Mesodermal cell (in vitro differentiated cells): ENCODE results near the gene MAGI1.
A peak's percentile ranks its signal among the peaks of the same experiment; 100 is the strongest.
"Not testable (repeated sequence)": the region's sequence is repeated elsewhere in the genome, so short reads cannot be mapped to it uniquely, and the experiment has no call there.

Experiments
- H3K27ac ChIP-seq: 2 replicates; pipeline ENCODE4 v1.7.0; 2013; ENCODE audit warnings: mild to moderate bottlenecking, low read depth, low read length, moderate library complexity; ENCODE audit not compliant: severe bottlenecking
- H3K36me3 ChIP-seq: 2 replicates; pipeline ENCODE4 v1.7.1; 2013; ENCODE audit warnings: mild to moderate bottlenecking, low read length, moderate library complexity; ENCODE audit not compliant: control insufficient read depth, insufficient read depth
- H3K4me1 ChIP-seq: one replicate; pipeline ENCODE4 v1.7.1; 2013; ENCODE audit warnings: mild to moderate bottlenecking, low read length; ENCODE audit not compliant: insufficient read depth, control insufficient read depth, poor library complexity, severe bottlenecking
- H3K4me3 ChIP-seq: 2 replicates; pipeline ENCODE4 v1.7.0; 2013; ENCODE audit warnings: low read length, control low read depth, mild to moderate bottlenecking; ENCODE audit not compliant: insufficient read depth, poor library complexity, severe bottlenecking; ENCODE audit errors: extremely low read depth
- H3K9me3 ChIP-seq: 2 replicates; pipeline ENCODE4 v1.7.1; 2013; ENCODE audit warnings: mild to moderate bottlenecking, low read length, moderate library complexity; ENCODE audit not compliant: control insufficient read depth
- WGBS, 2 experiments: methylation state at CpG; one replicate each; pipeline ENCODE4 v1.1.5; 2013; ENCODE audit warnings: missing lambda C conversion rate in 2 of 2; ENCODE audit not compliant: insufficient coverage in 2 of 2; 5-methylcytosine and 5-hydroxymethylcytosine counted together

The MAGI1 gene

GRCh38 chr3:65891477-65891876 lies 147.2 kb downstream of the MAGI1 start:
- WGBS, 2 experiments, result no CpG with 5 or more reads among the region's 2 CpGs
- H3K4me3 ChIP-seq, H3K27ac ChIP-seq, H3K4me1 ChIP-seq, H3K9me3 ChIP-seq, H3K36me3 ChIP-seq: not testable (repeated sequence)

GRCh38 chr3:65890328-65890727 lies 148.4 kb downstream of the MAGI1 start:
- no peak overlapping the region for H3K27ac ChIP-seq
- H3K4me3 ChIP-seq, result no peak overlapping the region
- H3K4me1 ChIP-seq, result peaks cover 3% of the 10 kb centered on the region
- H3K9me3 ChIP-seq, result no peaks in the 10 kb centered on the region
- H3K36me3 ChIP-seq, result no peaks in the 10 kb centered on the region
- 97 to 100% methylated on average over 3 to 6 of the region's 6 CpGs for WGBS, 2 experiments

GRCh38 chr3:65889707-65890099 lies 149.0 kb downstream of the MAGI1 start:
- peak overlapping the region; percentile 7 for H3K27ac ChIP-seq
- no peaks in the 10 kb centered on the region for H3K9me3 ChIP-seq
- H3K36me3 ChIP-seq, result no peaks in the 10 kb centered on the region
- peaks cover 3% of the 10 kb centered on the region for H3K4me1 ChIP-seq
- WGBS, 2 experiments, result 76 to 100% methylated on average over 3 of the region's 3 CpGs
- no peak overlapping the region for H3K4me3 ChIP-seq

GRCh38 chr3:65888980-65889706 lies 149.6 kb downstream of the MAGI1 start:
- 58 to 80% methylated on average over 1 to 3 of the region's 4 CpGs for WGBS, 2 experiments
- Histone ChIP-seq H3K4me3 (no peak overlapping the region), H3K4me1 (peaks cover 5% of the 10 kb centered on the region), H3K9me3 (no peaks in the 10 kb centered on the region), H3K36me3 (no peaks in the 10 kb centered on the region), H3K27ac (peak overlapping the region; percentile 7)

- Histone ChIP-seq H3K4me3 (no peak overlapping the region), H3K27ac (no peak overlapping the region), H3K4me1 (peaks cover 14% of the 10 kb centered on the region), H3K9me3 (no peaks in the 10 kb centered on the region), H3K36me3 (no peaks in the 10 kb centered on the region)
- WGBS, 2 experiments, result no CpG with 5 or more reads among the region's 1 CpG
These were observed 150.5 kb downstream of the MAGI1 start for GRCh38 chr3:65888196-65888595.

GRCh38 chr3:65886391-65886790 lies 152.3 kb downstream of the MAGI1 start:
- Histone ChIP-seq H3K27ac (no peak overlapping the region), H3K4me3 (no peak overlapping the region), H3K36me3 (no peaks in the 10 kb centered on the region), H3K9me3 (no peaks in the 10 kb centered on the region), H3K4me1 (peaks cover 19% of the 10 kb centered on the region)
- 87 to 90% methylated on average over 3 to 4 of the region's 5 CpGs for WGBS, 2 experiments

- WGBS, 2 experiments, result 100% methylated on average over 1 to 2 of the region's 4 CpGs
- Histone ChIP-seq H3K9me3 (no peaks in the 10 kb centered on the region), H3K4me1 (peaks cover 21% of the 10 kb centered on the region), H3K4me3 (no peak overlapping the region), H3K36me3 (no peaks in the 10 kb centered on the region), H3K27ac (peak overlapping the region; percentile 55)
These were observed 154.6 kb downstream of the MAGI1 start for GRCh38 chr3:65884071-65884470.

GRCh38 chr3:65883613-65884012 lies 155.1 kb downstream of the MAGI1 start:
- Histone ChIP-seq H3K36me3 (no peaks in the 10 kb centered on the region), H3K4me1 (peaks cover 23% of the 10 kb centered on the region), H3K27ac (peak overlapping the region; percentile 55), H3K9me3 (no peaks in the 10 kb centered on the region), H3K4me3 (no peak overlapping the region)
- 60% methylated on average over 1 of the region's 3 CpGs; no CpG with 5 or more reads in 1 of the 2 experiments for WGBS, 2 experiments

- peaks cover 30% of the 10 kb centered on the region for H3K4me1 ChIP-seq
- WGBS, 2 experiments, result 84 to 100% methylated on average over 3 of the region's 4 CpGs
- H3K4me3 ChIP-seq, result no peak overlapping the region
- H3K9me3 ChIP-seq, result no peaks in the 10 kb centered on the region
- H3K36me3 ChIP-seq, result no peaks in the 10 kb centered on the region
- no peak overlapping the region for H3K27ac ChIP-seq
These were observed 158.4 kb downstream of the MAGI1 start for GRCh38 chr3:65880350-65880749.

GRCh38 chr3:65879372-65879771 lies 159.3 kb downstream of the MAGI1 start:
- WGBS, 2 experiments, result no CpG with 5 or more reads among the region's 1 CpG
- peaks cover 31% of the 10 kb centered on the region for H3K4me1 ChIP-seq
- no peak overlapping the region for H3K4me3 ChIP-seq

GRCh38 chr3:65878831-65879230 lies 159.9 kb downstream of the MAGI1 start:
- peaks cover 26% of the 10 kb centered on the region for H3K4me1 ChIP-seq
- no peaks in the 10 kb centered on the region for H3K9me3 ChIP-seq
- no peak overlapping the region for H3K4me3 ChIP-seq
- H3K27ac ChIP-seq, result no peak overlapping the region
- no peaks in the 10 kb centered on the region for H3K36me3 ChIP-seq
- WGBS, 2 experiments, result 29 to 46% methylated on average over 5 of the region's 6 CpGs

More at GRCh38 chr3:65879372-65879771, 159.3 kb downstream of the MAGI1 start:
- Histone ChIP-seq H3K9me3 (no peaks in the 10 kb centered on the region), H3K27ac (no peak overlapping the region), H3K36me3 (no peaks in the 10 kb centered on the region)
